Measurements from ENCODE around the gene NABP1.

Gene NABP1

DNA sequence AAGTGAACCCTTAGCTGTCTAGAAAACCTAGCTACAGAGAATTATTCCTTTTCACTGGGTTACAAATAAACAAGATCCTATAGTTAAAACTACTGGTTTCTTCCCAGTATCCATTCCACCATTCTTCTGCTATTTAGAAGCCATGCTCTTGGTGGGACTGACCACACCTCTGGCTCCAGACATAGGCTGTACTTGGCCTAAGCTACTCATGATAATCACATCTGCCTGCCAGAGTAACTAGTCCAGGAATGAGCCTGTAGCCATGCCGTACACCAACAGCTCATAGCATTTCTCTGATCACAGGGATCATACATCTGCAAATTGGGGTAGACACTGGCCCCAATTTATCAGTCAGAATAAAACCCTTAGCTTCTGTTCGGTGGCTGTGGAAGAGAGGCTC, 33.7 kb downstream of the NABP1 start:
- Histone ChIP-seq H3K4me1 (ENCODE audit: control insufficient read depth, insufficient read depth, low read length) (no peaks in the 10 kb centered on the region), H3K27me3 (ENCODE audit: control insufficient read depth in 1 of 2, insufficient read depth in 2 of 2, low read length in 2 of 2) (no peaks in the 10 kb centered on the region), H3K4me3 (ENCODE audit: low read length in 2 of 2) (no peak overlapping the region), H3K36me3 (ENCODE audit: control insufficient read depth in 2 of 2, insufficient read depth in 2 of 2, low read length in 2 of 2) (no peaks in the 10 kb centered on the region), H3K27ac (ENCODE audit: low read length) (no peak overlapping the region), H3K9me3 (ENCODE audit: control insufficient read depth in 2 of 2, low read length in 2 of 2) (no peaks in the 10 kb centered on the region), H3K9ac (ENCODE audit: low read length in 2 of 2) (no peak overlapping the region)

DNA sequence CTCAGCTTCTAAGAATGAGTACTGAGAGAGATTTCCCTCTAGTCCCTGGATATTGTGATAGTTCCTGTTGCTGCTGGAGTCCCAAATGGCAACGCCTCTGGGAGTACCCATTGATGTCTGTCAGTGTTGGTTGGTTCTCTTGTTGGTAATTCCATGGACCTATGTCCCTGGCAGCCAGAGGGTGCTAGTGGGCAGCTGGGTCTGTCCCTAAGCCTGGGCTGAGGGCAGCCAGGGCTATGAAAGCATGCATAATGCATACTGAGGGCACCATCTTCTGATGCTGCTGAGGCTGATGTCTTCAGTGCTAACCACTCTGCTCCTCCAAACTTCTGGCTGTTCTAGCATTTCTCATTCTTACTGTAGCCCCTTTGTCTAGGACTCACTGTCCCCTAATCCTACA, 35.9 kb downstream of the NABP1 start:
- H3K4me1 ChIP-seq (ENCODE audit: control insufficient read depth, insufficient read depth, low read length), result no peaks in the 10 kb centered on the region
- H3K36me3 ChIP-seq (ENCODE audit: control insufficient read depth in 2 of 2, insufficient read depth in 2 of 2, low read length in 2 of 2), result no peaks in the 10 kb centered on the region
- H3K9ac ChIP-seq (ENCODE audit: low read length in 2 of 2), result no peak overlapping the region
- no peak overlapping the region for H3K27ac ChIP-seq (ENCODE audit: low read length)
- no peak overlapping the region for H3K4me3 ChIP-seq (ENCODE audit: low read length in 2 of 2)
- H3K9me3 ChIP-seq (ENCODE audit: control insufficient read depth in 2 of 2, low read length in 2 of 2), result no peaks in the 10 kb centered on the region
- no peaks in the 10 kb centered on the region for H3K27me3 ChIP-seq (ENCODE audit: control insufficient read depth in 1 of 2, insufficient read depth in 2 of 2, low read length in 2 of 2)

DNA sequence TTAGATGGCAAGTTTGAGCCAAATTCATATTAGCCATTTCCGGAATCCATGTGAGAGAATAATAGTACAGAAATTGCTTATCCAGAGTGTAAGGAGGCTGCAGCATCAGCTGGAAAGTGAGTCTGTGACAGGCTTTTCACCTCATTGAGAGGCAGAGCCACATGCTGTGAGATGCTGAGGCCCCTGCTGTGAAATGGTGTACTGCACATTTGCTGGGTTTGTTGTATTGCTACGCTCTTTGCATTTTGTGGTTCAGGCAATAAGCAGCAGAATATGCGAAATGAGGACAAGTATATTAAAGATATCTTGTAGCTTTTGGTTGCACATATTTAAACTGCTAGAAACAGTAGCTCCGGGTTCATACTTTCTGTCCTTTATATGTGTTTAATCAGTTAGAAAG, 37.0 kb downstream of the NABP1 start:
- H3K27ac ChIP-seq (ENCODE audit: low read length), result no peak overlapping the region
- no peak overlapping the region for H3K4me3 ChIP-seq (ENCODE audit: low read length in 2 of 2)
- H3K27me3 ChIP-seq (ENCODE audit: control insufficient read depth in 1 of 2, insufficient read depth in 2 of 2, low read length in 2 of 2), result no peaks in the 10 kb centered on the region
- no peaks in the 10 kb centered on the region for H3K4me1 ChIP-seq (ENCODE audit: control insufficient read depth, insufficient read depth, low read length)
- no peak overlapping the region for H3K9ac ChIP-seq (ENCODE audit: low read length in 2 of 2)
- no peaks in the 10 kb centered on the region for H3K9me3 ChIP-seq (ENCODE audit: control insufficient read depth in 2 of 2, low read length in 2 of 2)
- H3K36me3 ChIP-seq (ENCODE audit: control insufficient read depth in 2 of 2, insufficient read depth in 2 of 2, low read length in 2 of 2), result no peaks in the 10 kb centered on the region

DNA sequence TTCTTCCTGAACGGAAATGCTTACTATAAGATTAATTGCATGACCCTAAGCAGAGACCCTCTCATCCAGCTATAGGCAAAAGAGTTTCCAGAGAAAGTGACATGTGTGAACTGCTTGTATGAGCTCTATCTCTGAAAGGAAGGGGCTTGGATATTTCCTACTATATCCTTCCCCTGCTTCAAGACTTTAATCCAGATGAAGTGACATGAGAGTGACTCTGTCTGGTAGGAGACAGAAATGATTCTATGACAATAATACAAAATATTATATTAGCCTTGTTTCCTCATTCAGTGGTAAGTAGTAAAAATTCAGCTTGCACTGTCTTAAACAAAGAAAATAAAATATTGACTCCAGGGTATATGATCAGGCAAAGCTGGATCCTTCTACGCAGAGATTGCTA, 37.5 kb downstream of the NABP1 start:
- Histone ChIP-seq H3K36me3 (ENCODE audit: control insufficient read depth in 2 of 2, insufficient read depth in 2 of 2, low read length in 2 of 2) (no peaks in the 10 kb centered on the region), H3K27ac (ENCODE audit: low read length) (no peak overlapping the region), H3K27me3 (ENCODE audit: control insufficient read depth in 1 of 2, insufficient read depth in 2 of 2, low read length in 2 of 2) (no peaks in the 10 kb centered on the region), H3K9ac (ENCODE audit: low read length in 2 of 2) (no peak overlapping the region), H3K4me1 (ENCODE audit: control insufficient read depth, insufficient read depth, low read length) (no peaks in the 10 kb centered on the region), H3K9me3 (ENCODE audit: control insufficient read depth in 2 of 2, low read length in 2 of 2) (no peaks in the 10 kb centered on the region), H3K4me3 (ENCODE audit: low read length in 2 of 2) (no peak overlapping the region)

DNA sequence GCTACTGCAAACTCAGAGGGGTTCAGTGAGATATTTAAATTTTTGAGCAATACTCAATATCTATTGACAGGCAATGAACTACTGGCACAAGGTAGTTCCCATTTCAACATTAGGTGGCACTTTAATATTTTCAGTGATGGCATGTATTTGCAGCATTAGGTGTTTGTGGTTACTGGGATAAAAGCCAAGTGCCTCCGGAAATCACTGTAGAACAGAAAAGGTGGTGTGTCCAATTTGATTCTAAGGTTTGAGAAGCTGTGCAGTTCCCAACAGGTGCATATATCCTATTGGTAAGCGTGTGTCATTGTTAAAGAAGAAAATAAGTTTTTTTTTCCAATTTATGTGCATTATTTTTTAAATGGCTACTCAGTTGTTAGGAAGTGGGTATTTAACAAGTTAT, 41.3 kb downstream of the NABP1 start:
- no peak overlapping the region for H3K4me3 ChIP-seq (ENCODE audit: low read length in 2 of 2)
- no peaks in the 10 kb centered on the region for H3K9me3 ChIP-seq (ENCODE audit: control insufficient read depth in 2 of 2, low read length in 2 of 2)
- no peaks in the 10 kb centered on the region for H3K4me1 ChIP-seq (ENCODE audit: control insufficient read depth, insufficient read depth, low read length)
- H3K27me3 ChIP-seq (ENCODE audit: control insufficient read depth in 1 of 2, insufficient read depth in 2 of 2, low read length in 2 of 2), result no peaks in the 10 kb centered on the region
- H3K9ac ChIP-seq (ENCODE audit: low read length in 2 of 2), result no peak overlapping the region
- H3K27ac ChIP-seq (ENCODE audit: low read length), result no peak overlapping the region
- no peaks in the 10 kb centered on the region for H3K36me3 ChIP-seq (ENCODE audit: control insufficient read depth in 2 of 2, insufficient read depth in 2 of 2, low read length in 2 of 2)

DNA sequence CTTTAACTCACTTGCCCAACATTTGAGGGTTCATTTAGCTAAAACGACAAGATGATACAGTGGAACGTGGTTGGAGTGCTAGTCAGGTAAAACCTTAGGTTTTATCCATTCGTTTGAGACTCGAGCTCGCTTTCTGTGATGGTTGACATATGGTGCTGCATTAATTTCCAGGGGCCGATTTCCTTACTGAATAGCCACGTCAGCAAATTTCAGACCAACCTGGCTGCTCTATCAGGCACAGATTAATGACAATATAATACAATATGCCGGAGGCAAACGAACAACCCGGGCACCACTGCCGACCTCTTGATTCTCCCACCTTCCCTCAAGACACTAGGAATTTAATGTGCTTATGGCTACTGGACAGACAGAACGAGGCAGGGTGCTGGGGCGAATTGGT, 42.0 kb downstream of the NABP1 start:
- Histone ChIP-seq H3K27ac (ENCODE audit: low read length) (no peak overlapping the region), H3K9me3 (ENCODE audit: control insufficient read depth in 2 of 2, low read length in 2 of 2) (no peaks in the 10 kb centered on the region), H3K4me3 (ENCODE audit: low read length in 2 of 2) (no peak overlapping the region), H3K4me1 (ENCODE audit: control insufficient read depth, insufficient read depth, low read length) (no peaks in the 10 kb centered on the region), H3K9ac (ENCODE audit: low read length in 2 of 2) (no peak overlapping the region), H3K27me3 (ENCODE audit: control insufficient read depth in 1 of 2, insufficient read depth in 2 of 2, low read length in 2 of 2) (no peaks in the 10 kb centered on the region), H3K36me3 (ENCODE audit: control insufficient read depth in 2 of 2, insufficient read depth in 2 of 2, low read length in 2 of 2) (no peaks in the 10 kb centered on the region)

- H3K27me3 ChIP-seq (ENCODE audit: control insufficient read depth in 1 of 2, insufficient read depth in 2 of 2, low read length in 2 of 2), result no peaks in the 10 kb centered on the region
- no peak overlapping the region for H3K4me3 ChIP-seq (ENCODE audit: low read length in 2 of 2)
Observed at GRCh38 chr2:191721331-191721730, 43.4 kb downstream of the NABP1 start.

DNA sequence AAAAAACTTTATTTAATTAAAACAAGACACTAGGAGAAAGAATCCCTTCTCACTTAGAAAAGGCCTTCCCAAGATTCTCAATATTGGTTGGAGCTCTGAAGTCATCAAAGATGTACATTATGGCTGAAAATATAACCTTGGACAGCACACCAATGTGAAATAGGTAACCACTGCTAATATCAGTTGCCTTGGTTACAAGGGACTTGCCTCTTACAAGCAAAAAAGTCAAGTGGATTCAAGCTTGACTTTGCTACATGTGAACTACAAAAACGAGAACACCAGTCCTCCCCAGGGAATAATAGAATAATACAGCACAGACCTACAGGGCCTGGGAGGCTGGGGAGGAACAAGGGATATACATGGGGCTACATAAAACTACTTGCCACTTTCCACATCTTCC, 46.1 kb downstream of the NABP1 start:
- H3K27me3 ChIP-seq (ENCODE audit: control insufficient read depth in 1 of 2, insufficient read depth in 2 of 2, low read length in 2 of 2), result no peaks in the 10 kb centered on the region
- H3K4me3 ChIP-seq (ENCODE audit: low read length in 2 of 2), result no peak overlapping the region
- no peaks in the 10 kb centered on the region for H3K36me3 ChIP-seq (ENCODE audit: control insufficient read depth in 2 of 2, insufficient read depth in 2 of 2, low read length in 2 of 2)
- H3K27ac ChIP-seq (ENCODE audit: low read length), result no peak overlapping the region
- H3K9me3 ChIP-seq (ENCODE audit: control insufficient read depth in 2 of 2, low read length in 2 of 2), result no peaks in the 10 kb centered on the region
- H3K9ac ChIP-seq (ENCODE audit: low read length in 2 of 2), result no peak overlapping the region
- no peaks in the 10 kb centered on the region for H3K4me1 ChIP-seq (ENCODE audit: control insufficient read depth, insufficient read depth, low read length)

More at GRCh38 chr2:191721331-191721730, 43.4 kb downstream of the NABP1 start:
- no peaks in the 10 kb centered on the region for H3K9me3 ChIP-seq (ENCODE audit: control insufficient read depth in 2 of 2, low read length in 2 of 2)
- no peaks in the 10 kb centered on the region for H3K4me1 ChIP-seq (ENCODE audit: control insufficient read depth, insufficient read depth, low read length)
- H3K27ac ChIP-seq (ENCODE audit: low read length), result no peak overlapping the region
- H3K36me3 ChIP-seq (ENCODE audit: control insufficient read depth in 2 of 2, insufficient read depth in 2 of 2, low read length in 2 of 2), result no peaks in the 10 kb centered on the region
- H3K9ac ChIP-seq (ENCODE audit: low read length in 2 of 2), result no peak overlapping the region

DNA sequence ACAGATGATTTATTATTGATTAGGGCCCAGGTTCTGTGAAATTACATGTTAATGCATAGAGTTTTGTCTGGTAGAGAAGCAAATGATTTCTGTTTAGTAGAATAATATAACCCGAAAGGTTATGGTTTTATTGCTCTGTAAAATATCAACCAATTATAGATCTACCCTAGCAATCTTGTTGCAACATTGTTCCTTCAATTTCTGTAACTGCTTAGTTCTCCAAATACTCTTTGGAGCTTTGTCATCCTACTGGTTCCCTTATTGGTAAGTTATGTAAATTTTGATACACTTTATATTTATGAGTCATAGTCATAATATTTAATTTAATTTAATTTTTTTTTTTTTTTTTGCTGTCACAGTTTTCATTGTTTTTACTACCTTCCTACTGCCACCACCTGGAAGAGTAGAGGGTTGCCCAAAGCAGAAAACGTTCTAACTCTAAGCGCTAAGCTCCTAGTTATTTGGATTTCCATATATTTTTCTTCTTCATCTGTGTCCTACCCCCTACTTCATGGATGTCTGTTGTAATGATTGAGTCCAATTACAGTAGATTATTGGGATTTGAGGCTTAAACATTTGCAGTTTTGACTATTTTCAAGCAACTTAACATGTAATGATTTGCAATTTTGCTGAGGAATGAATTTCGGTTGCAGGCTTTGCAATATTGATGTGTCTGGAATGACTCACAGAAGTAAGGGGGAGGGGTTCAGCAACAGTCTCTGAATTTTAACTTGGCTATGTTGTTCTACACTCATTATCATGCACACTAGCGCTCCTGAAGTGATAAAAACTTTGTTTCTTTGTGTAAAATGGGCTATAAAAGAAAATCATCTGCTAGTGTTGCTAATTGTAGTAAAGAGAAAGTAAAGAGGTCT, 51.1 kb downstream of the NABP1 start:
- Histone ChIP-seq H3K9ac (ENCODE audit: low read length in 2 of 2) (no peak overlapping the region), H3K36me3 (ENCODE audit: control insufficient read depth in 2 of 2, insufficient read depth in 2 of 2, low read length in 2 of 2) (no peaks in the 10 kb centered on the region), H3K4me3 (ENCODE audit: low read length in 2 of 2) (no peak overlapping the region), H3K27ac (ENCODE audit: low read length) (no peak overlapping the region), H3K4me1 (ENCODE audit: control insufficient read depth, insufficient read depth, low read length) (no peaks in the 10 kb centered on the region), H3K27me3 (ENCODE audit: control insufficient read depth in 1 of 2, insufficient read depth in 2 of 2, low read length in 2 of 2) (no peaks in the 10 kb centered on the region), H3K9me3 (ENCODE audit: control insufficient read depth in 2 of 2, low read length in 2 of 2) (peaks cover 0 to 2% of the 10 kb centered on the region in 2 donors)

GRCh38 chr2:191730263-191730662, 52.3 kb downstream of the NABP1 start:
- Histone ChIP-seq H3K9ac (ENCODE audit: low read length in 2 of 2) (no peak overlapping the region), H3K36me3 (ENCODE audit: control insufficient read depth in 2 of 2, insufficient read depth in 2 of 2, low read length in 2 of 2) (no peaks in the 10 kb centered on the region), H3K27ac (ENCODE audit: low read length) (no peak overlapping the region), H3K4me1 (ENCODE audit: control insufficient read depth, insufficient read depth, low read length) (no peaks in the 10 kb centered on the region), H3K4me3 (ENCODE audit: low read length in 2 of 2) (no peak overlapping the region), H3K27me3 (ENCODE audit: control insufficient read depth in 1 of 2, insufficient read depth in 2 of 2, low read length in 2 of 2) (no peaks in the 10 kb centered on the region), H3K9me3 (ENCODE audit: control insufficient read depth in 2 of 2, low read length in 2 of 2) (peaks cover 0 to 2% of the 10 kb centered on the region in 2 donors)
